Embryonic facial prominence (tissue), 1 donor: Measurements from ENCODE around the gene SLC12A4.
"Not testable (repeated sequence)": the region's sequence is repeated elsewhere in the genome, so short reads cannot be mapped to it uniquely, and the experiment has no call there.

Source experiments
- DNase-seq: peaks from one replicate; pipeline ENCODE4 v3.0.0-alpha.2; 2016; ENCODE audit errors: extremely low spot score

The SLC12A4 gene

DNA sequence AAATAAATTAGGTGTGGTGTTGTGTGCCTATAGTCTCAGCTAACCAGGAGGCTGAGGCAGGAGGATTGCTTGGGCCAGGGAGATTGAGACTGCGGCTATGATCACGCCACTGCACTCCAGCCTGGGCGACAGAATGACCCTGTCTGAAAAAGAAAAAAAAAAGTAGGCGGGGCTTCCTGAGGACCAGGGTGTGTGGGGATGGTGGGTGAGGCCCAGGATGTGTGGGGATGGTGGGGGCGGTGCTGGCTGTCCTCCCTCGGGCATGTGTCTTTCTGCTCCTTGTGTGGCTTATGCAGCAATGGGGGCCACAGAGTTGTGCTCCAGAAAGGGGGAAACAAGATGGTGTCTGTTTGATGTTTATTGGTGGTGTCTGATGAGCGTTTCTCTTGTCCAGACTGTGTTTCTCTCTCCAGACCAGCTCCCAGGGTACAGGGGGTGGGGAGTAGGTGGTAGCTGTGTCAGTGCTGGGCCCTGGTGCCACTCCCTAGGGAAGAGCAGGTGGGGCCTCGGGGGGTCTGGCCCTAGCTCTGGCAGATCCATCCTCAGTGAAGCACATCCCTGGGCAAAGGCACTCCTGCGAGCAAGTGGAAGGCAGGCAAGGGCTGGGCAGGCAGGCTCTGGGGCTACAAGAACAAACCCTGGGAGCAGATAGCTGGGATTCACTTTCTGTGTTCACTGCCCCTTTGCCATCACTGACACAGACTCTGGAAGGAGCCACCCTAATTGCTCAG, 26.8 kb downstream of the SLC12A4 start:
- DNase-seq, result no peak

DNA sequence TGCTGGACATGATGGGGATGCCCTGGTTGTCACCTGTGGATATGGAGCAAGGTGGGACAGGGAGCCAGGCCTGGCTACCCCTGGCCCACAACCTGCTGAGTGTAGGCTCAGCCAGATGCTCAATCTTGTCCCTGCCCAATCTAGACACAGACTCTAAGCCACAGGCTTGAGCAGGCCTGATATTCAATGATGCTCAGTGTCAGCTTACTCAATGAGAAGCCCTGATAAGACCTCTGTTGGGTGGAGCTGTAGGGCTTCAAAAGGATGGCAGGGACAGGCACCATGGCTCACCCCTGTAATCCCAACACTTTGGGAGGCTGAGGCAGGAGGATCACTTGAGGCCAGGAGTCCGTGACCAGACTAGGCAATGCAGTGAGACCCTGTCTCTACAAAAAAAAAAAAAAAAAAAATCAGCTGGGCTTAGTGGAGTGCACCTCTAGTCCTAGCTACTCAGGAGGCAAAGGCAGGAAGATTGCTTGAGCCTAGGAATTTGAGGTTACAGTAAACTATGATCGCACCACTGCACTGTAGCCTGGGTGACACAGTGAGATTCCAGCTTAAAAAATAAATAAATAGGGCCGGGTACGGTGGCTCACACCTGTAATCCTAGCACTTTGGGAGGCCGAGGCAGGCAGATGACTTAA, 27.9 kb downstream of the SLC12A4 start:
- no peak for DNase-seq

DNA sequence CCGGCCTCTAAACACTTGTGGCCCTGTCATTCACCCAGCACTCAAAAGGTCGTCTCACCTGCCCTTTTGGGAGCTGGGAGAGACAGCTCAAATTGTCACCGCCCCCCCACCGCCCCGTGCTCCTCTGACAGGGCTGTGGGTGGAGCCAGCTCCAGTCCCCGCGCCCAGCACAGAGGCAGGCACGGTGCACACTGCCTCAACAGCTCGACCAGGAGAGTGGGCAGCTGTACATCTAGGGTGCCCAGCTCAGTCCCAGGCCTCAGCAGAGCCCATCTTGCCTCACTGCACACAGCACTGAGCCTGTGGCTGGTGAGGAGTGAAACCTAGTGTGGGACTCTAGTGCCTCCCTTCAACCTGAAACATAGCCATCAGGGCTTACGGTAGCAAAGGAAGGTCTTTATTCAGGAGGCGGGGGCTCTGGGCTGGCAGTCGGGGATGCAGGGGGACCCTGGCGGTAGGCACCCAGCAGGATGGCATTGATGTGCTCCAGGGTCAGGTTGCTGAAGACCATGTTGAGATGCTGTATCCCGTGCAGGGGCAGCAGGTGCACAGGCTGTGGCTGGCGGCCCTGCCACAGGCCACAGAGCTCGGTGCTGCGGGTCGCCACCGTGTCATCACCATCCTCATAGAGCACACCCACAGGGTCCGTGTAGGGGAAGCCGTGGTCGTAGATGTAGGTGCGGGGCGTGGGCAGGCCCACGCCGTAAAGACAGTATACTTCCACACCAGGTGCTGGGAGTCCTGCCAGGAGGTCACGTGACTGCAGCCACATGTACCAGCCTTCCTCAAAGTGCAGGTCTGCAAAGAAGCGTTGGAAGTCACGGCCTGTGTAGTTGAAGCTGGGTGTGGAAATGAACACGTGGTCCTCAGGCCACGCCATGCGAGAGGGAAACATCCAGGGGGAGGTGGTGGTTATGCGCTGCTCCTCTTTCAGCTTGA, 28.7 kb downstream of the SLC12A4 start:
- no peak for DNase-seq

DNA sequence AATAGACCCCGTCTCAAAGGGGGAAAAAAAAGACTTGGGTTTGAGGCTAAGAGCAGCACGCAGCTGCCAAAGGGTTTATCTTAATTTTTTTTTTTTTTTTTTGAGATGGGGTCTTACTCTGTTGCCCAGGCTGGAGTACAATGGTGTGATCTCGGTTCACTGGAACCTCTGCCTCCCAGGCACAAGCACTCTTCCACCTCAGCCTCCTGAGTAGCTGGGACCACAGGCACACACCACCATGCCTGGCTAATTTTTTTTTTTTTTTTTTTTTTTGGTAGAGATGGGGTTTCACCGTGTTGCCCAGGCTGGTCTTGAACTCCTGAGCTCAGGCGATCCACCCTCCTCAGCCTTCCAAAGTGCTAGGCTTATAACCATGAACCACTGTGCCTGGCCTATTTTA, 30.7 kb downstream of the SLC12A4 start:
- DNase-seq, result not testable (repeated sequence)

DNA sequence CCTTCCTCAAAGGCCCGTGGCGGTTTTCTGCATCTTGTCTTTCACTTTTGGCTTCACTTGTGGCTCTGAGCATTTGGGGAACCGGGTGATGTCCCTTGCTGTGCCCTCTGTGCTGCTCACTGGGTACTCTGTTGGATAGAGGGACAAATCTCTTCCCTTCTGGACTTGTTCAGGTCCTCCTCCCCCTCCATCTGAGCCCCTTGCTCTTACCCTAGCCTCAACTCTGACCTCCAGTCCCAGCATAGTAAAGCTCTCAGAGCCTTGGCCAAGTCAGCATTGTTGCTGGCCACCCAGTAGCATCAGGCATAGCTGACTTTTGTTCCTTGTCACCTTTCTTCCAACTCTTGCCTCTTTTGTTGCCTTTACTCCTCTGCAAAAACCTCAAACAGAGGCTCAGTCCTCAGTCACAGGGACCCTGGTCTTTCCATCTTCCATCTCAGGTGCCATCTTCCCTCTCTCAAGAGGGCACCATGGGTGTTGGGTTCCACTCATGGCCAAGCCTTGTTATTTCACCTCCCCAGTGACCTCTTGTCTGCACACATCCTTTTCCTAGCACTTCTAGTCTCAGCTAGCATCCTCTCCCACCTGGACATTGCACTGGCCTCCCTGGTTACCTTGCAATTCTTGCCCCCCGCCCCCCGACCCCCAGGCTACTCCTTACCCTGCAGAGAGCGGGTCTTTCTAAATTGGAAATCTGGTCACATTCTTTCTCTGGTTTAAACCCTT, 31.4 kb downstream of the SLC12A4 start:
- peak; percentile 14 for DNase-seq

DNA sequence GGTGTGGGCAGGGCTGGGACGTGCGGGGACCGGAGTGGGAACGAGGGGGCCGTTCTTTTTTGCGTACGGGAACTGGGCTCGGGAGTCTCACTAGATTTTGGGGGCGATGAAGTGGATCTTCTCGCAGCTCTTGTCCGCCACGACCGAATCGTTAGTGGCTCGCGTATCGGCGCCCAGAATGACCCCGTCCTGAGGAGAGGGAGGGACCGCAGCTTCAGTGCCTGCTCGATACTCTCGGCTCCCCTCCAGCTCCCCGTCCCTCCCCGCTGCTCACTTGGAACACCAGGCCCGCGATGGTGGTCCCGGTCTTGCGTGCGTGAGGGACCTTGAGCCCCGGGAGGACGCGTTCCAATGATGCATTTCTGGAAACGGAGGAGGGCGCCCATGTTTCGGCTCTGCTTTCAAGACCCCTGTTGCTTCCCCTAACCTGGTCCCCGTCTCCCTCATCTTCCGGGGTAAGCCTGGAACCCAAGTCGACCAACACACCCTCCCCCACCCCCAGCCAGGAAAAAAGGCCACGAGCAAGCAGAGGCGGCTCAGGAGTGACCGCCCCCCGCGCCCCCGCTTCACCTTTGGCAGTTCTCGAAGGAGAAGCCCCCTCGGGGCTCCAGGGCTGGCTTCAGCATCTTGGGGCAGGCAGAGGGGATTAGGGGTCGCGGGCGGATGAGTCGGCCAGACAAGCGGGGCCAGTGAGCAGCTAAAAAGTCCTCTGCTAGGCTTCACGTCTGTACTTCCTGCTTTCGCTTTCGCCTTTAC, 32.1 kb downstream of the SLC12A4 start, which contains the start of gene PSMB10:
TSS of gene PSMB10 (minus strand) at position 727 of the 756 bp plus-strand sequence. CDS start at position 626, 101 bp downstream.
- no peak for DNase-seq

DNA sequence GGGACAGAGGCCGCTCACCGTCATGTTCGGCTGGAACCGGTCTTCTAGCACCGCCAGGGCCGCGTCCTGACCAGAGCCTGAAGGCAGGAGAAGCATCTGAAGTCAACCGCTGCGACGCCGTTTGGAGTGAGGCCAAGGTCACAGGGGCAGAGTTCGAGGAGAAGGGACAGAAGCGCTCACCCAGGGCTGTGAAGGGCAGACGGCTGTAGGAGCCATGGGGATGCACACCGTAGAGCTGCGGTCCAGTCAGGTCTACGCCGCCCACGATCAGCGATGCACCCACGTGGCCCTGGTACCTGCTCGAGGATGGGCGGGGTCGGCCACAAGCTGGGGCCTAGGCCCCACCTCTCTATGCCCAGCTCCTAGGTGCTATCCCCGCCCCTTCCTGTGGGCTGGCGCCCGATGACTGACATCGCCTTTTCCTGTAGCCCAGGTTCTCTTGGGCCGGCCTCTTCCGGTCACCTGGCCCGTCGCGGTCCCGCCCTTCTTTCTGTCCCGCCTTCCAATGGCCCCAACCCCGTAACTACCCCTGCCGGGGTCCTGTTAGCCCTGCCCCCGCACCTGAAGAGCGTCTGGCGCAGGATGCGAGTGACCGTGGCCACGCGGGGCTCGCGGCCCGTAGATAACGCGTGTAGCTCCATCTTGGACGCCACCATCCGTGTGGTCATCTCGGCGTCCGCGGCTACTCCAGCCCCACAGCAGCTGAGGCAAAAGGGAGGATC, 32.9 kb downstream of the SLC12A4 start:
- peak; percentile 89 for DNase-seq

DNA sequence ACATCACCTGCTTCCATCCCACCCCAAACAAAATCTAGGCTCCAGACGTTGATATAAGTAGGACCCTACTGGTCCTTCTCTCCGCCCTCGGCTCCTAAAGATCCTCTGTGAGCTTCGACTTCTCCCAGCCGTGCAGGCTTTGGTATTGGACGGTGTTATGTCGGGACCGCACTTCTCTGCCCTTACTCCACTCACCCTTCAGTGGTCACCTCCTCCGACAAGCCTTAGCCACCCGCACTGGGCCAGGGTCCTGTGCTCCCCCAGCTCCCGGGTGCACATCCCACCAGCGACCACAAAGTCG, 33.4 kb downstream of the SLC12A4 start:
- no peak for DNase-seq

DNA sequence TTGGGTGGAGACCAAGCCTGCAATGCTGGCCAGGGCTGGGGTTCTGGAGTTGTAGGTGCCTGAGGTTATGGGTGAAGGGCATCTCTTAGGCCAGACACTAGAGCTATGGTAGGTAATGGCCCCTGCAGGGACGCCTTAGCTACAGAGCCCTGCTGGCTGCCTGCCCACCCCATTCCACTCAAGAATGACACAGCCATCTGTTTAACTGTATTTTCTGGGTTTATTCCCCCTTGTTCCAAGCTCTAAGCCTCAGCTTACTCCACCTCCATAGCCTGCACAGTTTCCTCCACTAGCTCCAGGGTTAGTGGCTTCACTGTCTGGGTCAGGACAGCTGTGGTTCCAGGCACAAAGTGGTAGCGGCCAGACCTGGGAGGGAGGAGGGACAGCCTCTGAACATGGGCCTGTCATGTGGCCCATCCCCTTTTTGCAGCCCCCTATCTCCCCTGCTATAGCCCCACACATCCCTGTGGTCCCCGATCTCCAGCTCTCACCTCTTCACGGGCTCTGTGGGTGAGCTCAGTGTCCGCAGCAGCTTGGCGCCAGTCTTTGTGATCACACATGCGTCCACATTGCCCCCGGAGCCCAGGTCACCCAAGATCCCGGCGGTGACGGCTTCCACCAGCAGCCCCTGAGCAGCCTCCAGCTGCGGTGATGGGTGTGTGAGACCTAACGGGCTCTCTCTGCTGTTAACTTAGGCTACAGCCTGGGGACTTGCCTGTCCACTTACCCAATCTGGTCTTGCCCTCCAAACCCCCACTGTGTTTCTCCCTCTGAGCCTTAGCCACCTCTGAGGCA, 33.9 kb downstream of the SLC12A4 start:
- DNase-seq, result no peak

DNA sequence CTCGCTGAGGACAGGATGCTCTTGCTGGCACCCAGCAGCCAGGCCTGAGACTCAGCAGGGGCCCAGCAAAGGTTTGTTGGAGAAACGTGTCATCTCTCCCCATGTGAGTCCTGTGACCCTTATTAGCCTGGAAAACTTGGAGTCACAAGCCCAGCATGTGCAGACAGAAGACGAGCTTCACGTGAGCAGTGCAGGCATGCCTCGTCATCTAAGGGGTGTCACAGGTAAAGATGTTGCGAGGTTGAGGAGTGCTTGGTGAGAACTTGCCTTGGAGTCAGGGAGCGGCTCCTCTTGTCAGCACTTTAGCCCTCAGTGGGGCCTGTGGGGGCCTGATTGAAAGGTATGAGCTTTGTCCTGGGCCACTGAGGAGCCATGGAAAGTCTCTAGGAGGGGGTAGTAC, 34.6 kb downstream of the SLC12A4 start:
- no peak for DNase-seq

DNA sequence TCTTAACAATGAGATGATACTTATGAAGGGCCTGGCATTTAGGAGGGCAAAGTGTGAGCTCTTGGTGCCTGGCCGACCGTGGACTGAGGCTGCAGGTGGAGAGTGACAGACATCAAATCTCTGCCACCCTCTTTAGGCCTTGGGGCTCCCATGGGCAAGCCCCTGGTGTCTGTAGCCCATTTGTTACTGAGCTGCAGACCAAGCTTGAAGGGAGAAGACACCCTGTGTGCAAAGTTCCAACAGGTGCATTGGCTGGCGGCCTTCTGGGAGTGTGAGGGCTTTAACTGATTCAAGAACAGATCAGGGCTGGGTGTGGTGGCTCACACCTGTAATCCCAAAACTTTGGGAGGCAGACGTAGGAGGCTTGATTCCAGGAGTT, 36.0 kb downstream of the SLC12A4 start:
- no peak for DNase-seq

DNA sequence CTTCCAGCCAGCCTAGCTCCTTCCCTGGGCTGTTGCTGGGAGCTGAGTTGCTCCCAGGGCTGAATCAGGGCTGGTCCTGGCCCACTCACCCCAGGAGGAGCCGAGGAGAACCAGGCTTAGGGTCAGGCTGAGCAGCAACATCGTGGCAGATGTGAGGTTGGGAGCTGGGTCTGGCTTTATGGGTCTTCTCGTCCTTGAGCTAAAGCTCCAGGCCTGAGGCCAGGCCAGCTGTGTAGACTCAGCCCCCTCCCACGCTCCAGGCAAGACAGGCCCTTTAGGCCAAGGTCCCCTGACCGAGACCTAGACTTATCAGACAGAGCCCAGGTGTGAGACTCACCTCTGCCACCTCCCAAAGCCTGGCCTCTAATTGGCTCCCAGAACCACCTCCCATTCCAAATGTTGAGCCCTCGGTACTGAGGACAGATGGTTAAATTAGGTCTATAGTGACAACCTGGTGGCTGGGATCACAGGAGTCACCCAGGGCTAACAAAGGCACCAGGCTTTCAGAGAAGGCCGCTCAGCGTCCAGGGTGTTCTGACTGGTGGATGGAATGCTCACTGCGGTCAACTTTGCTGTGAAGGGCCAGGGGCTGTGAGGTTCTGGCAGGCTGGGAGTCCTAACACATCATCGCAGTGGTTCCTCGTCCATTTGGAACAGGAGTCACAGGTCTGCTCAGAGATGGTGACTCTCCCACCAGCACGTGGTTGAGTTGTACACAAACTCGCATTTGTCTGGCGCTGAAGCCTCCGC, 36.5 kb downstream of the SLC12A4 start, which contains the start of gene CTRL:
TSS of gene CTRL (minus strand) at position 151 of the 750 bp plus-strand sequence. CDS start at position 141, 10 bp downstream.
- no peak for DNase-seq

DNA sequence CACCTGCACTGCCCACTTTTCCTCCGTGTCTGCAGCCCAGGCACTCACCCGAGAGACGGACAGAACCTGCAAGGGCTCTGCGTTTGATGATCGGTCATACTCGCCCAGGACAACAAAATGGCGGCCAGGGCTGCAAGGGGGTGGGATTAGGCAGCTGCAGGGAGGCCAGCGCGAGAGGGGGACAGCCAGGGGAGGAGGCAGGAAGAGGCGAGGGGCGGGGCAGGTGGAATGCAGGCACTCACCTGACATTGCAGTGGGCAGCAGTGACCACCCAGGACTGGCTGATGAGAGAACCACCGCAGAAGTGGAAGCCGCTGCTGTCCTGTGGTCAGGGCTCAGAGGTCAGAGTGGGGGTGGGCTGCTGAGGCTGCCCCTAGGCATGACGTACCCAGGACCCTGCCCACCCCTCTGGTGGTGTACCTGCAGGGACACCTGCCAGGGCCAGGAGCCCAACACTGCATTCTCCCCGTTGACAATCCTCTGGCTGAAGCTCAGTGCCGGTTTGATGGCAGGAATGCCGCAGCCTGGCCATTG, 37.7 kb downstream of the SLC12A4 start:
- DNase-seq, result no peak

DNA sequence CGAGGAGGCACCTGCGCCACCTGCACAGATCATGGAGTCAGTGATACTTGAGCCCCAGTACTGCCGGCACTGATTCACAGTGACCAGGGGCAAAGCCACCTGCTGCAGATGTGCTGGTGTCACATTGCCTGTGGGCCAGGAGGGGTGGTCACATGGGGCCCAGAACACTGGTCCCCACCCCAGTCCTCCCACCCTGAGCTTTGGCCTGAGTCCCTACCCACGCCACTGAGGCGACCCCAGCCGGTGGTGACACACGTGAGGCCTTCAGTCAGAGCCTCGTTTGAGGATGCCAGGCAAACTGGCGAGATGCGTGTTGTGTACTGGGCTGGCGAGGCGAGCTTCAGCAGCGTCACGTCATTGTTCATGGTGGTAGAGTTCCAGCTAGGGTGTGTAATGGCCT, 38.2 kb downstream of the SLC12A4 start:
- DNase-seq, result no peak

DNA sequence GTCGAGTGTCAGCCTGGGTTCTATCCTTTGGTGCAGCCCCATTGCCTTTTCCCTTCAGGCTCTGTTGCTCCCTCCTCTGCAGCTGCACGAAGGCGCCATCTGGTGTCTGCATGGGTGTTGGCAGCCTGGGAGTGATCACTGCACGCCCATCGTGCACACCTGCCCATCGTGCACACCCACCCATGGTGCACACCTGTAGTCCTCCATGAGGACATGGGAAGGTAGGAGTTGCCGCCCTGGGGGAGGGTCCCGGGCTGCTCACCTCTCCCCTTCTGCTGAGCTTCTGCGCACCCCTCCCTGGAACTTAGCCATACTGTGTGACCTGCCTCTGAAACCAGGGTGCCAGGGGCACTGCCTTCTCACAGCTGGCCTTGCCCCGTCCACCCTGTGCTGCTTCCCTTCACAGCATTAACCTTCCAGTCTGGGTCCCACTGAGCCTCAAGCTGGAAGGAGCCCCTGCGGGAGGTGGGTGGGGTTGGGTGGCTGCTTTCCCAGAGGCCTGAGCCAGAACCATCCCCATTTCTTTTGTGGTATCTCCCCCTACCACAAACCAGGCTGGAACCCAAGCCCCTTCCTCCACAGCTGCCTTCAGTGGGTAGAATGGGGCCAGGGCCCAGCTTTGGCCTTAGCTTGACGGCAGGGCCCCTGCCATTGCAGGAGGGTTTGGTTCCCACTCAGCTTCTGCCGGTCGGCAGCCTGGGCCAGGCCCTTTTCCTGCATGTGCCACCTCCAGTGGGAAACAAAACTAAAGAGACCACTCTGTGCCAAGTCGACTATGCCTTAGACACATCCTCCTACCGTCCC, 39.7 kb downstream of the SLC12A4 start:
- DNase-seq, result no peak

DNA sequence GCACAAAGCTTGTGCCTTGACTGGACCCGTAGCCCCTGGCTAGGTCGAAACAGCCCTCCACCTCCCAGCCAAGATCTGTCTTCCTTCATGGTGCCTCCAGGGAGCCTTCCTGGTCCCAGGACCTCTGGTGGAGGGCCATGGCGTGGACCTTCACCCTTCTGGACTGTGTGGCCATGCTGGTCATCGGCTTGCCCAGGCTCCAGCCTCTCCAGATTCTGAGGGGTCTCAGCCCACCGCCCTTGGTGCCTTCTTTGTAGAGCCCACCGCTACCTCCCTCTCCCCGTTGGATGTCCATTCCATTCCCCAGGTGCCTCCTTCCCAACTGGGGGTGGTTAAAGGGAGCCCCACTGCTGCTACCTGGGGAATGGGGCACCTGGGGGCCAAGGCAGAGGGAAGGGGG, 40.3 kb downstream of the SLC12A4 start:
- no peak for DNase-seq

DNA sequence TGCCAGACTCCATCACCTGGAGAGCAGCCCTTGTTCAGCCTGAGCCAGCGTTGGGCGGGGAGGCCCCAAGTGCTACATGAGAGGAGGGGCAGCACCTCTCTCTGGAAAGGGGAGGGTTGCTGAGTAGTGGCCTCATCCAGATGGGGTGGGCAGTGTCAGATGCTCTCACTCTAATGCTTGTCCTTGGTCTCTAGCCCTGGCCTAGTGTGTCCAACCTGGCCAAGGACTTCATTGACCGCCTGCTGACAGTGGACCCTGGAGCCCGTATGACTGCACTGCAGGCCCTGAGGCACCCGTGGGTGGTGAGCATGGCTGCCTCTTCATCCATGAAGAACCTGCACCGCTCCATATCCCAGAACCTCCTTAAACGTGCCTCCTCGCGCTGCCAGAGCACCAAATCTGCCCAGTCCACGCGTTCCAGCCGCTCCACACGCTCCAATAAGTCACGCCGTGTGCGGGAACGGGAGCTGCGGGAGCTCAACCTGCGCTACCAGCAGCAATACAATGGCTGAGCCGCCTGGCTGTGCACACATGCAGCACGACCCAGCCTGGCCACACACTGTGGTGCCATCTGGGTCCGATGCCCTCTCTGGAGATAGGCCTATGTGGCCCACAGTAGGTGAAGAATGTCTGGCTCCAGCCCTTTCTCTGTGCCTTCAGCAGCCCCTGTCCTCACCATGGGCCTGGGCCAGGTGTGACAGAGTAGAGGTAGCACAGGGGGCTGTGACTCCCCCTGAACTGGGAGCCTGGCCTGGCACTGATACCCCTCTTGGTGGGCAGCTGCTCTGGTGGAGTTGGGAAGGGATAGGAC, 41.1 kb downstream of the SLC12A4 start:
- DNase-seq, result no peak
